Trophoblast cell (in vitro differentiated cells and primary cell): Measurements from ENCODE around the gene ATP13A2.
"Not testable (repeated sequence)": the region's sequence is repeated elsewhere in the genome, so short reads cannot be mapped to it uniquely, and the experiment has no call there.

Source experiments
- DNase-seq, 2 donors: peaks; one replicate each; pipeline ENCODE4 v3.0.0-alpha.2; 2016
- H2AFZ ChIP-seq: 2 replicates; pipeline ENCODE4 v1.6.1; 2013; ENCODE audit warnings: low read length, moderate library complexity, mild to moderate bottlenecking; ENCODE audit not compliant: insufficient read depth, poor library complexity
- H2AK5ac ChIP-seq: 2 replicates; pipeline ENCODE4 v1.6.1; 2013; ENCODE audit warnings: mild to moderate bottlenecking, low read length
- H2BK120ac ChIP-seq: 2 replicates; pipeline ENCODE4 v1.6.1; 2013; ENCODE audit warnings: low read length, mild to moderate bottlenecking, moderate library complexity; ENCODE audit not compliant: insufficient read depth, poor library complexity
- H2BK12ac ChIP-seq: 2 replicates; pipeline ENCODE4 v1.6.1; 2013; ENCODE audit warnings: mild to moderate bottlenecking, low read length, moderate library complexity
- H2BK5ac ChIP-seq: 2 replicates; pipeline ENCODE4 v1.6.1; 2013; ENCODE audit warnings: low read length, low read depth, moderate library complexity, mild to moderate bottlenecking; ENCODE audit not compliant: poor library complexity
- H3K14ac ChIP-seq: 2 replicates; pipeline ENCODE4 v1.6.1; 2013; ENCODE audit warnings: mild to moderate bottlenecking, low read length
- H3K18ac ChIP-seq: 2 replicates; pipeline ENCODE4 v1.6.1; 2013; ENCODE audit warnings: mild to moderate bottlenecking, low read length
- H3K23ac ChIP-seq: 2 replicates; pipeline ENCODE4 v1.6.1; 2013; ENCODE audit warnings: low read length
- H3K27ac ChIP-seq: 2 replicates; pipeline ENCODE4 v1.5.1; 2013; ENCODE audit warnings: low read depth, mild to moderate bottlenecking, inconsistent platforms, low read length, moderate library complexity
- H3K27me3 ChIP-seq: 2 replicates; pipeline ENCODE4 v1.6.1; 2013; ENCODE audit warnings: inconsistent platforms, mild to moderate bottlenecking, low read length, moderate library complexity; ENCODE audit not compliant: insufficient read depth
- H3K36me3 ChIP-seq, 2 experiments: 1 replicate in 1 of 2; 2 replicates in 1 of 2; pipeline ENCODE4 v1.6.1; 2013; ENCODE audit warnings: low read length in 2 of 2, mild to moderate bottlenecking in 2 of 2, moderate library complexity in 1 of 2; ENCODE audit not compliant: insufficient read depth in 2 of 2, control insufficient read depth in 1 of 2
- H3K4ac ChIP-seq: 2 replicates; pipeline ENCODE4 v1.6.1; 2013; ENCODE audit warnings: low read depth, mild to moderate bottlenecking, low read length, moderate library complexity
- H3K4me1 ChIP-seq, 2 experiments: 1 replicate in 1 of 2; 2 replicates in 1 of 2; pipeline ENCODE4 v1.6.1; 2013; ENCODE audit warnings: low read length in 2 of 2, mild to moderate bottlenecking in 2 of 2, moderate library complexity in 1 of 2; ENCODE audit not compliant: insufficient read depth in 2 of 2, control insufficient read depth in 1 of 2
- H3K4me2 ChIP-seq: 2 replicates; pipeline ENCODE4 v1.6.1; 2013; ENCODE audit warnings: inconsistent platforms, mild to moderate bottlenecking, low read length, moderate library complexity
- H3K4me3 ChIP-seq: 2 replicates; pipeline ENCODE4 v1.5.1; 2013; ENCODE audit warnings: mild to moderate bottlenecking, low read depth, low read length, inconsistent platforms
- H3K79me1 ChIP-seq: one replicate; pipeline ENCODE4 v1.6.1; 2013; ENCODE audit warnings: low read length
- H3K79me2 ChIP-seq: 2 replicates; pipeline ENCODE4 v1.6.1; 2013; ENCODE audit warnings: low read length, mild to moderate bottlenecking; ENCODE audit not compliant: control insufficient read depth, insufficient read depth, poor library complexity
- H3K9ac ChIP-seq: 2 replicates; pipeline ENCODE4 v1.6.1; 2013; ENCODE audit warnings: mild to moderate bottlenecking, low read length
- H3K9me3 ChIP-seq: 2 replicates; pipeline ENCODE4 v1.6.1; 2013; ENCODE audit warnings: low read depth, mild to moderate bottlenecking, control low read depth, inconsistent platforms, low read length; ENCODE audit not compliant: insufficient read depth
- H4K12ac ChIP-seq: 2 replicates; pipeline ENCODE4 v1.6.1; 2013; ENCODE audit warnings: low read depth, mild to moderate bottlenecking, low read length, moderate library complexity
- H4K8ac ChIP-seq: 2 replicates; pipeline ENCODE4 v1.6.1; 2013; ENCODE audit warnings: low read depth, mild to moderate bottlenecking, low read length, moderate library complexity
- H4K91ac ChIP-seq: one replicate; pipeline ENCODE4 v1.6.1; 2013; ENCODE audit warnings: low read depth, mild to moderate bottlenecking, low read length, moderate library complexity
- WGBS: extraction: QIAGEN DNeasy Blood & Tissue Kit; methylation state at CpG from one replicate; pipeline ENCODE4 v1.1.7; 2013; ENCODE audit warnings: missing lambda C conversion rate; ENCODE audit not compliant: insufficient read length, insufficient coverage; ENCODE audit errors: extremely low coverage; 5-methylcytosine and 5-hydroxymethylcytosine counted together

ATP13A2 gene

GRCh38 chr1:16946185-16946584, 65.5 kb downstream of the ATP13A2 start:
- not testable (repeated sequence) for H3K9ac ChIP-seq, H3K4ac ChIP-seq, H3K4me1 ChIP-seq, H3K27ac ChIP-seq, H3K79me1 ChIP-seq, H3K14ac ChIP-seq, H2AFZ ChIP-seq, H3K4me3 ChIP-seq, H3K9me3 ChIP-seq, H2AK5ac ChIP-seq, H4K91ac ChIP-seq, H3K27me3 ChIP-seq, H3K79me2 ChIP-seq, H2BK12ac ChIP-seq, DNase-seq, H2BK120ac ChIP-seq, H2BK5ac ChIP-seq, H4K8ac ChIP-seq, H3K23ac ChIP-seq, H3K18ac ChIP-seq, H4K12ac ChIP-seq, H3K36me3 ChIP-seq, H3K4me2 ChIP-seq
- WGBS = no CpG with 5 or more reads among the region's 13 CpGs

GRCh38 chr1:16945512-16945911, 66.2 kb downstream of the ATP13A2 start:
- WGBS = no CpG with 5 or more reads among the region's 9 CpGs
- DNase-seq, H3K4me3 ChIP-seq, H3K4me1 ChIP-seq, H2BK12ac ChIP-seq, H3K4me2 ChIP-seq, H3K79me1 ChIP-seq, H3K27me3 ChIP-seq, H4K91ac ChIP-seq, H3K9me3 ChIP-seq, H3K18ac ChIP-seq, H2BK5ac ChIP-seq, H2AFZ ChIP-seq, H3K23ac ChIP-seq, H4K12ac ChIP-seq, H3K9ac ChIP-seq, H3K27ac ChIP-seq, H3K36me3 ChIP-seq, H4K8ac ChIP-seq, H3K14ac ChIP-seq, H2BK120ac ChIP-seq, H3K4ac ChIP-seq, H3K79me2 ChIP-seq, H2AK5ac ChIP-seq: not testable (repeated sequence)

- WGBS = no CpG with 5 or more reads among the region's 19 CpGs
Measured at GRCh38 chr1:16944038-16944437, 67.7 kb downstream of the ATP13A2 start.

DNA sequence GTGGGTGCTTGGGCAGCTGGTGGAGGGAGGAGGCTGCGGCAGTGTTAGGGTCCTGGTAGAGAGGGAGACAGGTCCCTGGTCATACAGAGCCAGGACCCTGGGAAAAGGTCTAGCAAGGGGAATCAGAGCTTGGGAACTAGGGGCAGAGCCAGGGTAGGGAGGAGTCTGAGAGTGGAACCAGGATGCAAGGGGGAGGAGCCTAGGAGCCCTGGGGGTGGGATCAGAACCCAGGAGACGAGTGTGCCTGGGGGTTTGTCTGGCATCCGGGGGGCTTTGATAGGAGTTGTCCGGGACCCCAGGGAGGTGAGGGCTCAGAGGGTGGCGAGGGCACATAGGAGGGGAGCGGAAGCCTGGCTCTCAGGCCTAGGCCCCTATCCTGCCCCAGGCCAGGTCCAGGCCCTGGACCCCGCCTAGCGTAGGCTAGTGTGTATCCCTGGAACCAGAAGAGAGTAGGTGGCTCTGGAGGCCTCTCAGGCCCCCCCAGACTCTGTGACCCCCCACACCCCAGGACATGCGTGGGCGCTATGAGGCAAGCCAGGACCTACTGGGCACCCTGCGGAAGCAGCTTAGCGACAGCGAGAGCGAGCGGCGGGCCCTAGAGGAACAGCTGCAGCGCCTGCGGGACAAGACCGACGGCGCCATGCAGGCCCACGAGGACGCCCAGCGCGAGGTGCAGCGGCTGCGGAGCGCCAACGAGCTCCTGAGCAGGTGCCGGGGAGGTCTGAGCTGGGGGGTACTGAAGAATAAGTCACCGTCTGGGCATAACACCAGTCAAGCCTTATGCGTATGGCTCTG, 72.1 kb downstream of the ATP13A2 start:
- H3K4me2 ChIP-seq, H2BK12ac ChIP-seq, DNase-seq, H3K18ac ChIP-seq, H3K79me2 ChIP-seq, H3K4ac ChIP-seq, H3K27ac ChIP-seq, H4K12ac ChIP-seq, H3K27me3 ChIP-seq, H3K14ac ChIP-seq, H3K9me3 ChIP-seq, H3K23ac ChIP-seq, H2AFZ ChIP-seq, H3K79me1 ChIP-seq, H2BK120ac ChIP-seq, H2AK5ac ChIP-seq, H3K4me3 ChIP-seq, H3K36me3 ChIP-seq, H4K8ac ChIP-seq, H4K91ac ChIP-seq, H3K9ac ChIP-seq, H3K4me1 ChIP-seq, H2BK5ac ChIP-seq: not testable (repeated sequence)
- no CpG with 5 or more reads among the region's 32 CpGs for WGBS

More at GRCh38 chr1:16944038-16944437, 67.7 kb downstream of the ATP13A2 start:
- Histone ChIP-seq H2BK12ac (no peak overlapping the region), H3K4me1 (no peaks in the 10 kb centered on the region), H3K27me3 (no peaks in the 10 kb centered on the region), H2BK120ac (no peak overlapping the region), H4K91ac (no peak overlapping the region), H2AK5ac (no peak overlapping the region), H3K18ac (no peak overlapping the region), H3K9me3 (no peaks in the 10 kb centered on the region), H3K79me2 (no peaks in the 10 kb centered on the region), H3K27ac (no peak overlapping the region), H3K14ac (no peak overlapping the region), H3K4me3 (no peak overlapping the region), H2AFZ (no peak overlapping the region), H3K79me1 (no peaks in the 10 kb centered on the region), H3K4me2 (no peak overlapping the region), H3K36me3 (peaks cover 0 to 2% of the 10 kb centered on the region in 2 experiments), H3K4ac (no peak overlapping the region), H4K8ac (no peak overlapping the region), H3K9ac (no peak overlapping the region), H4K12ac (no peak overlapping the region), H3K23ac (no peak overlapping the region), H2BK5ac (no peak overlapping the region)
- DNase-seq = no peak
